Endometrial microvascular endothelial cells (primary cell): ENCODE data around the gene C2. TPM values are rescaled to one million over a fixed set of nuclear protein-coding genes. Genes with fewer than 3 reads are reported as not detected.
"Not testable (repeated sequence)": the region's sequence is repeated elsewhere in the genome, so short reads cannot be mapped to it uniquely, and the experiment has no call there.

Experiments used
- in situ Hi-C: cut with HindIII; loops from 2 replicates; pipeline ENCODE4 v1.10.0; 2017; ENCODE audit warnings: low sequenced_read_pairs, low pct_unique_long_range_greater_than_20kb; ENCODE audit errors: inconsistent ontology term
- total RNA-seq: library from RNA; depleted of rRNA; stranded (reverse); fragments of >200 nt; gene quantifications from one replicate; pipeline ENCODE4 v1.2.3, GENCODE V29; 2015; ENCODE audit errors: inconsistent ontology term

C2 gene
- total RNA-seq, 1 donor from 2014 or later: not detected

DNA sequence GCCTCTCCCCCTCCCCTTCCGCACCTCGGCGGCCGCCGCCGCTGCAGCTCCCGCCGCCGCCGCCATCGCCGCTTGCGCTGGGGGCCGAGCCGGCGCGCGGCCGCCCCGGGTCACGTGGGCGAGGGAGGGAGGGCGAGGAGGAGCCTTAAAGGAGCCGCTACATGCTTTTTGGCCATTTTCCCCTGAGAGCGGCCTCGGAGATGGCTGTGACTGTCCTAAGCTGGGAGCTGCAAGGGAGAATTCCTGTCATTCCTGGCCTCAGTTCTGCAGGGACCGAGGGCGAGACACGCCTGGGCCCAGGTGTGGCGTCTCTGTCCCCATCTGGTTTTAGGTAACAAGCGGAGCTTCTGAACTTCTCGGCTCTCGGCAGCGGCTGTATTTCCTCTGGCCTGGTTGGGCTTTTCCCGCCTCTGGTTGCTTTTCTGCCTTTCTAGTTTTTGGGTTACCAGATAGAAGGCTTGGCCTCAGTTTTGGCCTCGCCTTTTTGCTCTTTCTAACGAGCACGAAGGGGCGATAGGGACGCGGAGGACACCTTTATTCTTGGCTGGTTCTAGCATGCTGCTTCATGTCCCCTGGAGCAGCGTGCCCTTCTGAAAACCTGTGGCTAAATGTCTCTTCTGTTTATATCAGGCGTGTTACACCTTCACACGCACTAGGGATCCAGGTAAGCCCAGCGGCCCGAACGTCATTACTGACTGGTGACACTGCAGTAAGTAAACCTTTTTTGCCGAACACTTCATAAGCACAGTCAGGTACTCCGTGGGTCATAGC, 29.7 kb upstream of the C2 start, which contains the start of gene EHMT2:
TSS of gene EHMT2 (minus strand) at position 87 of the 771 bp plus-strand sequence. CDS start at position 66, 21 bp downstream.
- in situ Hi-C loops: no loop called here

DNA sequence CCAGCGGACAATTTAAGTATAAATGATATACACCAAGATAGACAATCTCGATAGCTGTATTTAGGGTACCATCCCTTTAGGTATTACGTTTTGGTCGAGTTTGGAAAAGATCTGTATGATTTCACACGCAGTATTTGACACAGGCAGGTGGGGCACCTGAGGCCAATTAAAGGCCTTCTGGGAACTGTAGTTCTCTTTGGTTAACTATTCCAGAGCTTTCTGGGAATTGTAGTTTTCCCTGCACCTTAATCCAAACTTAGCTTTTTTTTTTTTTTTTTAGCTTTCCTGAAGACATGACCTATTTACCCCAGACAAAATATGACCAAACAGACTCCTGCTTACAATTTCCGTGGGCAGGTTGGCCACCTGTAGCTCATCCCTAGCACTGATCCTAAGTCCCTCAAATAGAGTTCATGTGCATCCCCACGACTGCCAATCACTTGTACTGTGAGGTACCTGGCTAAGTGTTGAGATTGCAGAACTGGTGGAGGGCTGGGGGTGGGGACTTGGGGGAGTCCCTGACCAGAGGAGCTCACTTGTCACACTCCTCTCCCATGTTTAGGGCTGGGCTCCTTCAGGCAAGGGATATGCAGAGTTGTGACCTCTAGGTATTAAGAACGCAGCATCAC, 29.0 kb upstream of the C2 start:
- in situ Hi-C loops: no loop called here

DNA sequence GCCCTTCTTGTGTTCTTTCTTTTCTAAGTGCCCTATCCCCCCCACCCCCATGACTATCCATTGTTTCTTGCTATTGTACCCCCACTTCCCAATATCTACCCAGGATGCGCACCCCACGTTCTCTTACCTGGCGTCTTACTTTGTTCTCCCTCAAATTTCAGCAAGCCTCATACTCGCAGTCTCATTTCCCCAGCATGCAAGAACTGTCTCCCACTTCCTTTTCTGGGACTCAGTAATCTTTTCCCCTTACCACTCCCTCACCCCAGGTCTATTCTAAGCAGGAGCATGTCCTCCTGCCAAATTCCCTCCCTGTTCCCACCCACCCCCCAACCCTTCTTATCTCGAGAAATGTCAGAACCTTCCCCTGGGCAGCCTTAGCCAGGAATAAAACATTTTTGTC, 28.3 kb upstream of the C2 start:
- in situ Hi-C loops: no loop called here

DNA sequence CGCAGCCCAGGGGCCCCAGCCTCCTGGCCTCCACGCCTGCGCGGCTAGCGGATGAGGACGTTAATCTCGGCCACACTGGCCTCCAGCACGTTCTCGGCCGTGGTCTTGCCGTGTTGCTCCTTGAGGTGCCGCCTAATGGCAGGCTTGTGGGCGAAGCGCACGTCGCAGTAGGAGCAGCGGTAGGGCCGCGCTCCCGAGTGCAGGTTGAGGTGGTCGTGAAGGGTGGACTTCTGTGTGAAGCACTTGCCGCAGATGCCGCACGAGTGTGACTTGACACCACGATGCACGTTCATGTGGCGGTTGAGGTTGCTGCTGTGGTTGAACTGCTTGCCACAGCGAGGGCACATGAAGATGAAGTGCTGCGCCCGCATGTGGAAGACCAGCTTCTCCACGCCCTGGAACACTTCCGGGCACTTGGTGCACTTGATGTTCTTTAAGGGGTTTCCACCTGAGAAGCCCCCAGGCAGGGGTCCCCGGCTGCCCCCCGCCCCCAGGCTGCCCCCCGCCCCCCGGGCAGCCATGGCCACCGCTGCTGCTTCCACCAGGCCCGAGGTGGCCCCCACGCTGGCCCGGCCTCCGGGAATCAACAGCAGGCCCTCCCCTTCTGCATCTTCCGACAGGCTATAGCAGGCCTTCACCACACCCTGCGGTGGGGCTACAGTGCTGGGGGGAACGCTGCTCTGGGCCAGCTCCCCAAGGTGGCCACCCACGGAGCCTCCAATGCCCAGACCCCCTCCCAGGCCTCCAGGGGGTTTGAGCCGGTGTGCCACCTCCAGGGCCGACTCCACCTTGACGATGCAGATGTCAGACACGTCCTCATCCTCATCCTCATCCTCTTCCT, 27.4 kb upstream of the C2 start:
- in situ Hi-C loops: no loop called here

DNA sequence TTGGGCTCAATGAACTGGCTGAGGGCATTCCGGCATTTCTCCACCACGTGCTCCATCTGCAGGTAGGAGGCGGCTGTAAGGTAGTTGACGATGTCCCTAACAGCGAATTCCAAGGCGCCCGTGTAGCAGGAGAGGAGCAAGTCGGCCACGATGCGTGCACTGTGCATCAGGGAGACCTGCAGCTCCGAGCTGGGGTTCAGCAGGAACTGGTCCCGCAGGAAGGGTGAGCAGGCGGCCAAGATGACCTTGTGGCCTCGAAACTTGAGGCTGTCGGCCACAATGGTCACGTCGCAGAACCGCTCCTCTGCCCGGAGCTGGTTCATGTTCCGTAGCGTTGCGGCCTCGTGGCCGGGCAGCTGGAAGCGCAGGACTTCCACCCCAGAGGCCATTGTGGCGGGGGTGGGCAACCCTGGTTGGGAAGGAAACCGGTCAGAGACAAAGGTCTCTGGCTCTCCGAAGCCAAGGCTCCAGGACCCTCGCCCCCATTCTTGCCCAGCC, 26.6 kb upstream of the C2 start:
- in situ Hi-C loops: no loop called here

DNA sequence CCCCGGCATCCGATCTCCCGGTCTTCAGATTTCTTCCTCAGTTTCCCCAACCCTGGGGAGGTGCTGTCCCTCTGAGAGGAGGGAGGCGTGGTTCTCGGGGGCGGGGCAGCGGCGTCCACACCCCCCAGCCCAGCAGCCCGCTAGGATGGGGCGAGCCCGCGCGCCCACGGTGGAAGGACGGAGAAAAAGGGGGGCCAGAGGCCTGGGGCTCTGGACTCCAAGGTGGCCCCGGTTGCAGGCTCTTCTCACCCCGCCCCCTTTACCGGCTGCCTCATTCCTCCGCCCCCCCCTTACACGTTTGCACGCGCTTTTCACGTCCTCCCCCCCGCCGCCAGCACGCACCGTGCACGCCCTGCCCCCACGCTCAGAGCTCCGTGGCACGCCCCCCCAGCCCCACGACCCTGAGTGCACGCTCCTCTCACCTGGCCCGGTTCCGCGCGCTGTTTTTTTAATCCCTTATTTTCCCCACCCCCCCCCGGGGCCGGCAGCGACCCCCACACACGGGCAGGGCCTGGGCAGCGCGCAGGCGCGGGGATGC, 26.0 kb upstream of the C2 start:
- in situ Hi-C loops: no loop called here

DNA sequence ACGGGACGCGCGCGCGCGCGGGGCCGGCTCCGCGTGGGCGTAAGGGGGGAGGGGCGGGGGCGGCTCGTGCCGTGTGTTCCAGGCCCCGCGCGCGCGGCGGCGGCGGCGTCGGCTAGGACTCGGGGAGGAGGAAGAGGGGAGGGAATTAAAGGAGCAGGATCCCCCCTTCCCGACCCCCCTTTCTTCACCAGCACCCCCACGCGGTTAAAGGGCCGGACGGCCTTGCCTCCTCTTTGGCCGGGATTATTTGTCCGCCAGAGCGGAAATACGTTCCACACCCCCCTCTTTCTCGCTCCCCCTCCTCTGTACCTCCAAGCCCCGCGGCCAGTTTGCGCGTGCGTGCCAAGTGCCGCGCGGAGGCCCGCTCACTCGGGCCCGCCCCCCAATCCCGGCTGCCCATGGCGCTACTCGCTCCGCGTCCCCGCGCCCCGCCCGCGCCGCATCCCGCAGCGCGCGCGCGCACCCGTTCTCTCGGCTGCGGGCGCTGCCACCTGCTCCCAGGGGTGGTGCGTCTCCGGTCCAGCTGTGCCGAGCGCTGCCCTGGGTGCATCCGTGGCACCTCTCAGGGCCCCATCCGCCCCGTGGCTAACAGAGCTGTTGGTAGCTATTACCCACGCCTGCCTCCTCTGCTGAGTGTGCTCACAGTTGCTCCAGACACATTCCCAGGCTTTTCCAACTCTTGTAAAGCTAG, 25.4 kb upstream of the C2 start, which contains the start of gene ZBTB12:
TSS of gene ZBTB12 (minus strand) at position 134 of the 691 bp plus-strand sequence. CDS start 781 bp downstream, outside the sequence.
- in situ Hi-C loops: no loop called here

DNA sequence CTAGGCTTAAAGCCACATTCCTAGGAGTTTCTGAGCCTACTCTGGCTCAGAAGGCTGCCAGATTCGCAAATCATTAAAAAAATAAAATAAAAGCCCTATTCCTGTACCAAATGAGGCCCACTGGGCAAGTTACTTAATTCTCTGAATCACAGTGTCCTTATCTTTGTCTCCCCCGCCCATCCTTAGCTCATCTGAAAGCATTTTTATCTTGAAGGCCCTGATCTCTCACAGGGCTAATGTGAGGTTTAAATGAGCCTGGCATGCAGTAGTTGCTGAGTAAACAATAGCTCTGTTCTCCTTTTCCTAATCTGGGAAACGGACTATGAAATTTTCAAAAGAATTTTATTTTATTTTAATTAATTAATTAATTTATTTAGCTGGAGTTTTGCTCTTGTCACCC, 23.6 kb upstream of the C2 start:
- in situ Hi-C loops: no loop called here

DNA sequence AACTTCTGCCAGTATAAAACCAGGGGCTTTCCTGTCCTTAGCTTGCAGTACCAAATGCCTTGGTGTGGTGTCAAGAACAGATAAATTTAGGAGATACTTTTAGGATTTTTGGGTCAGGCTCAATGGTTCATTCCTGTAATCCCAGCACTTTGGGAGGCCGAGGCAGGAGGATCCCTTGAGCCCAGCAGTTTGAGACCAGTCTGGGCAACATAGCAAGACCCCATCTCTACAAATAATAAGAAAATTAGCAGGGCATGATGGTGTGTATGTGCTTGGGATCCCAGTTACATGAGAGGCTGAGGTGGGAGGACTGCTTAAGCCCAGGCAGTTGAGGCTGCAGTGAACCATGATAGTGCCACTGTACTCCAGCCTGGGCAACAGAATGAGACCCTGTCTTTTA, 22.5 kb upstream of the C2 start:
- in situ Hi-C loops: no loop called here

DNA sequence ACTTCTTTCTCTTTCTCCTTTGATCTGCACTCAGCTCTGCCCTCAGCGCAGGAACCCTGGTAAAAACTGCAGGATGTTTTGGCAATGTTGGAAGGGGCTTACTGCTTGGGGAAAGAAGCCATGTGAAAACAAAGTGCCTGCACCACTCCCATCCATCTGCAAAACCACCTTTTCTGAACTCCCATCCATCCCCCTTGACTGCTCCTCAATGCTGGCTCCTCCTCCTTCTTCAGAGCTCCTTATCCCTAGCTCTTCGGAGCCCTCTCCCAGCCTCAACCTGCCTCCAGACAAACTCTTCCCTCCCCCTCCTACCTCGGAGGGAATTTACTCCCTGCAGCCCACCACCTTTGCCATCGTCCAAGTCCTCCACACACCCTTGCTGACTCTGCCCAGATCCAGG, 21.4 kb upstream of the C2 start:
- in situ Hi-C loops: no loop called here

DNA sequence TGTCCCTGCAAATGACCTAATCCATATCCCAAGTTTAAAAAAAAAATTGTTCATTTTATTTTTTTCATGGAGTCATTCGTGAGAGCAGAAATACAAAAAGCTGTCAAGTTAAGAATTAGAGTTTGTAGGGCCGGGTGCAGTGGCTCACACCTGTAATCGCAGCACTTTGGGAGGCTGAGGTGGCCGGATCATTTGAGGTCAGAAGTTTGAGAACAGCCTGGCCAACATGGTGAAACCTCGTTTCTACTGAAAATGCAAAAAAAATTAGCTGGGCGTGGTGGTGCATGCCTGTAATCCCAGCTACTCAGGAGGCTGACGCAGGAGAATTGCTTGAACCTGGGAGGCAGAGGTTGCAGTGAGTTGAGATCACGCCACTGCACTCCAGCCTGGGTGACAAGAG, 20.8 kb upstream of the C2 start:
- in situ Hi-C loops: not testable (repeated sequence)

DNA sequence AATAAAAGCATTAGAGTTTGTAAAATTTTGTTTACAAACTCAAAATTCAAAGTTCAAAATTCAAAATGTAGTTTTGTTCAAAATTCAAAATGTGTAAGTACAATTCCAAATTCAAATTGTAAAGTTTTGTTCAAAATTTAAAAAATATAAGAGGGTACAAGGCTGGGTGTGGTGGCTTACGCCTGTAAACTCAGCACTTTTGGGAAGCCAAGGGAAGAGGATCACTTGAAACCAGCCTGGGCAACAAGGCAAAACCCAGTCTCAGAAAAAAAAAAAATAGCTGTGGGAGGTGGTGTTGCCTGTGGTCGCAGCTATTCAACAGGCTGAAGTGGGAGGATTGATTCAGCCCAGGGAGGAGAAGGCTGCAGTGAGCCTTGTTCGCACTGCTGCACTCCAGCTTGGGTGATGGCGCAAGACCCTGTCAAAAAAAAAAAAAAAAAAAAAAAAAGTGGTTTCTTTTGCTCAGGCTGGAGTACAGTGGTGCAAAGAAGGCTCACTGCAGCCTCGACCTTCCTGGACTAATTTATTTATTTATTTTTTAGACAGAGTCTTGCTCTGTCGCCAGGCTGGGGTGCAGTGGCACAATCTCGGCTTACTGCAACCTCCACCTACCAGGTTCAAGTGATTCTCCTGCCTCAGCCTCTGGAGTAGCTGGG, 20.2 kb upstream of the C2 start:
- in situ Hi-C loops: no loop called here

DNA sequence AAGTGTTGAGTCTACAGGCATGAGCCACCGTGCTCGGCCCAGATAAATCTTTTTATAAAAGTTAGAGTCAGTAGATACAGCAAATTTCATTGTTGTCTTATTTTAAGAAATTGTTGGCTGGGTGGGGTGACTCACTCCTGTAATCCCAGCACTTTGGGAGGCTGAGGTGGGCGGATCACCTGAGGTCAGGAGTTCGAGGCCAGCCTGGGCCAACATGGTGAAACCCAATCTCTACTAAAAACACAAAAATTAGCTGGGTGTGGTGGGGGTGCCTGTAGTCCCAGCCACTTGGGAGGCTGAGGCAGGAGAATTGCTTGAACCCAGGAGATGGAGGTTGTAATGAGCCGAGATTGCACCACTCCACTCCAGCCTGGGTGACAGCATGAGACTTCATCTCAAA, 19.3 kb upstream of the C2 start:
- in situ Hi-C loops: not testable (repeated sequence)

DNA sequence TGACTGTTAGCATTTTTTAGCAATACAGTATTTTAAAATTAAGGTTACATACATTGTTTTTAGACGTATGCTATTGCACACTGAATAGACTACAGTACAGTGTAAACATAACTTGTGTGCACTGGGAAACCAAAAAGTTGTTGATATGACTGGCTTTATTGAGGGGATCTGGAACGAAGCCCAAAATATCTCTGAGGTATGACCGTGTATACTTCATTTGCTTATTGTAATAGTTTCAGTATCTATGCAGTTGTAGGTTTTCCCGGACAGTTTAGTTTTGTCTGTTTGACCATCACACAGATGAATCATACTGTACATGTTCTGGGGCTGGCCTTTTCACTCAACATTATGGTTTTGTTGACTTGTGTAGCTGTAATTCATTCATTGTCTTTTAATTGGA, 18.7 kb upstream of the C2 start:
- in situ Hi-C loops: no loop called here

DNA sequence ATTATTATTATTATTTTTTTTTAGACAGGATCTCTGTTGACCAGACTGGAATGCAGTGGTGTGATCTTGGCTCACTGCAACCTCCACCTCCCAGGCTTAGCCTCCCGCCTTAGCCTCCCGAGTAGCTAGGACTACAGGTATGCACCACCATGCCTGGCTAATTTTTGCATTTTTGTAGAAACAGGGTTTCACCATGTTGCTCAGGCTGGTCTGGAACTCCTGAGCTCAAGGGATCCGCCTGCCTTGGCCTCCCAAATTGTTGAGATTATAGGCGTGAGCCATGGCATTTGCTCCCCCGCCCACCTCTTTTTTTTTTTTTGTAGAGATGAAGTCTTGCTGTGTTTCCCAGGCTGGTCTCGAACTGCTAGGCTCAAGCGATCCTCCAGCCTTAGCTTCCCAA, 18.2 kb upstream of the C2 start:
- in situ Hi-C loops: not testable (repeated sequence)

DNA sequence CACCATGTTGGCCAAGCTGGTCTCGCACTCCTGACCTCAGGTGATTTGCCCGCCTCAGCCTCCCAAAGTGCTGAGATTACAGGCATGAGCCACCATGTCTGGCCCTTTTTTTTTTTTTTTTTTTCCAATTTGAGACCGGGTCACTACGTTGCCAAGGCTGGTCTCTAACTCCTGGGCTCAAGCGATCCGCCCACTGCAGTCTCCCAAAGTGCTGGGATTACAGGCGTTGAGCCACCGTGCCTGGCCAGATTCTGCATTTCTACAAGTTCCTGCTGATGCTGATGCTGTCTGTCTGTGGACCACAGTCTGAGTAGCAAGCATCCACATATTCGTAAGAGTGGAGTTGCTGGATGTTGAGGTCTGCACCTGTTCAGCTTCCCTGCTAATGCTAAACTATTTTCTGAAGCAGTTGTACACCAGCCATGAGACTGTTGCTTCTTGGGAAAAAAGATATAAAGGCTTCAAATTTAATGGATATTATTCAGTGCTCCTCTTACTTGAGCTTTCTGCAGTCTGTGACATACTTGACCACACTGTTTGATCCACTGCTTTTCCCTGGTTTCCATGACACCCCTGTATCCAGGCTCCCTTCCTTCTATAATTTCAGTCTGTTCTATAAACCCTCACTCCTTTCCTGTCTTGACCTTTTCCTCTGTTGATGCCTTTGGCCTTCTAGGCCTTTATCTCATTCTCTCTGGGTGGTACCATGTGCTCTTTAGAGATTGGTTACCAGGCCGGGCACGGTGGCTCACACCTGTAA, 15.5 kb upstream of the C2 start:
- in situ Hi-C loops: no loop called here

DNA sequence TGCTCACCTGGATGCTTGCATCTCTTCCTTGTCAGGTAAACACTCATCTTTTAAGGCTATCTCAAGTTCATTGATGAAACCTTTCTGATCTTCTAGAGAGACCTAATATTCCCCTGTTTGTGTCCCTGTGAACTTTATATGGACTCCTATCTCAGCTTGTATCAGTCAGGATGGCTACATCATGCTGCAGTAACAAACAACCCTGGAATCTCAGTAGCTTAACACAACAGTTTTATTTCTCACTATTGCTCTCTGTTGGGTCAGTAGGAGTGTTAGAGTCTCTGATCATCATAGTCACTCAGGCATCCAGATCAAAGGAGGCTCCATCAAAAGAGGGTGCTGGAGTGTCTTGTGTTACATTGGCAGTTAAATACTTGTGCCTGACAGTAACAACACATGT, 12.2 kb upstream of the C2 start:
- in situ Hi-C loops: no loop called here

DNA sequence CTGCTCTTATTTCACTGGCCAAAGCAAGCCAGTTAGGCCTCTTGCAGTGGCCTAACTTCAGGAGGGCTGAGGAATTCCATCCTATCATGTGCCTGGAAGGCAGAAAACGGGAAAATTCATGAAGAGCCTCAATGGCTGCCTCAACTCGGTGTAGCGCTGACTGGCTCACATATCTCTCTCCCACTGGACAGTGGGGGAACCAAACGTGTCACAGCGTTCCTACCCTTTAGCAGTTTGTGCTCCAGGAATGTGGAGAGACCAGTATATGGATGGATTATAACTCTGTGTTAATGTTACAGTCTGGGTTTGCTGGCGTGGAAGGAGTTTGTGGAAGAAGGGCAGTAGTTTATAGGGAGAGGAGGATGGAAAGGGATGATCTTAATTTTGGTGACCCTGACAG, 11.8 kb upstream of the C2 start:
- in situ Hi-C loops: no loop called here
